ENCODE results near the gene MAST2. TPM values are rescaled to one million over a fixed set of nuclear protein-coding genes. Genes with fewer than 3 reads are reported as not detected.
A peak's percentile ranks its signal among the peaks of the same experiment; 100 is the strongest.

The MAST2 gene
- total and polyA plus RNA-seq, 9 of the 15 experiments (the other 6 are each of a cell fraction or from before 2014, with no cell fraction given) = 0.73 to 32.0 (median 17.8) TPM

GRCh38 chr1:45922813-45923212 lies 119.4 kb downstream of the MAST2 start:
- 92% methylated on average over 7 of the region's 8 CpGs for WGBS (ENCODE audit: insufficient coverage, low coverage, missing lambda C conversion rate)
- Histone ChIP-seq H3K27ac (ENCODE audit: extremely low read depth, low read depth, low read length) (no peak overlapping the region), H3K9me1 (ENCODE audit: control insufficient read depth, insufficient read depth, low read length) (no peaks in the 10 kb centered on the region), H3K4me3 (no peak overlapping the region), H2AFZ (ENCODE audit: low read depth, low read length) (no peak overlapping the region), H3K4me2 (ENCODE audit: insufficient read depth, low read length) (no peak overlapping the region), H3K27me3 (ENCODE audit: control insufficient read depth in 2 of 2, insufficient read depth in 2 of 2, low read length in 2 of 2) (no peaks in the 10 kb centered on the region), H3K9ac (ENCODE audit: insufficient read depth in 1 of 2, low read depth in 2 of 2, low read length in 2 of 2) (peak overlapping the region in 1 of 2 experiments; percentile 37; a peak in 1 of 4 replicates), H3K4me1 (replicated peaks in 1 of 2; ENCODE audit: control insufficient read depth in 2 of 2, insufficient read depth in 2 of 2, low read length in 2 of 2) (peaks cover 4 to 12% of the 10 kb centered on the region in 2 experiments; a peak in 2 of 5 replicates), H4K20me1 (replicated peaks; ENCODE audit: control insufficient read depth, insufficient read depth, low read length) (no peaks in the 10 kb centered on the region; the same call in 1 of the 2 replicates), H3K79me2 (ENCODE audit: control insufficient read depth, insufficient read depth, low read length) (no peaks in the 10 kb centered on the region), H3K9me3 (replicated peaks; ENCODE audit: control insufficient read depth, insufficient read depth, low read depth, low read length) (no peaks in the 10 kb centered on the region), H3K36me3 (ENCODE audit: control insufficient read depth, insufficient read depth, low read length) (no peaks in the 10 kb centered on the region; the same call in 1 of the 3 replicates)
- ATAC-seq (no peak), FAIRE-seq (no peak), DNase-seq (ENCODE audit: extremely low read depth in 1 of 4, low spot score in 3 of 4) (no peak)
- in situ Hi-C loops (cut with MboI) (no loop called here), intact Hi-C loops (cut with micrococcal nuclease) (no loop called here)
- POLR2A ChIA-PET = interaction anchor here (1.0 kb wide), 1 partner anchor 9 kb away, joined by 3 read pairs; no protein-coding TSS in a partner anchor
- TF ChIP-seq TCF3 (CRISPR knock-in tag; IDR thresholded peaks at IDR 0.05) = no peak
- TF ChIP-seq ZNF197 (CRISPR knock-in tag; IDR thresholded peaks at IDR 0.05; ENCODE audit: low read depth) = no peak
- TF ChIP-seq RBM22 (IDR thresholded peaks at IDR 0.05; ENCODE audit: low read depth, low read length, poor library complexity, severe bottlenecking) = peak; percentile 9
- CTCF ChIA-PET (ENCODE audit: low intra/inter-chr PET ratio) = no interaction called here
- no TSS peak for BruUV-seq (replicated peaks)

GRCh38 chr1:45923343-45923742 lies 119.9 kb downstream of the MAST2 start:
- CTCF ChIA-PET (ENCODE audit: low intra/inter-chr PET ratio) = no interaction called here
- TF ChIP-seq FOXJ2 (tag; IDR thresholded peaks at IDR 0.05) = no peak
- TF ChIP-seq GTF2B (IDR thresholded peaks at IDR 0.05; ENCODE audit: extremely low read depth, insufficient read length) = no peak
- TF ChIP-seq NR4A1 (CRISPR knock-in tag; IDR thresholded peaks at IDR 0.05) = no peak
- no peak for TF ChIP-seq NR4A1 (tag; IDR thresholded peaks at IDR 0.05)
- no peak for TF ChIP-seq ZNF766 (CRISPR knock-in tag; conservative IDR thresholded peaks at IDR 0.05)
- no peak for TF ChIP-seq ELK1 (CRISPR knock-in tag; IDR thresholded peaks at IDR 0.05)
- TF ChIP-seq GABPB1 (CRISPR knock-in tag; IDR thresholded peaks at IDR 0.05) = no peak
- no peak for TF ChIP-seq ETV6 (IDR thresholded peaks at IDR 0.05; ENCODE audit: borderline replicate concordance in 1 of 2, low read depth in 2 of 2, low read length in 1 of 2)
- no peak for TF ChIP-seq ETV6 (CRISPR knock-in tag; IDR thresholded peaks at IDR 0.05; ENCODE audit: borderline replicate concordance)
- TF ChIP-seq, protein P1, sequence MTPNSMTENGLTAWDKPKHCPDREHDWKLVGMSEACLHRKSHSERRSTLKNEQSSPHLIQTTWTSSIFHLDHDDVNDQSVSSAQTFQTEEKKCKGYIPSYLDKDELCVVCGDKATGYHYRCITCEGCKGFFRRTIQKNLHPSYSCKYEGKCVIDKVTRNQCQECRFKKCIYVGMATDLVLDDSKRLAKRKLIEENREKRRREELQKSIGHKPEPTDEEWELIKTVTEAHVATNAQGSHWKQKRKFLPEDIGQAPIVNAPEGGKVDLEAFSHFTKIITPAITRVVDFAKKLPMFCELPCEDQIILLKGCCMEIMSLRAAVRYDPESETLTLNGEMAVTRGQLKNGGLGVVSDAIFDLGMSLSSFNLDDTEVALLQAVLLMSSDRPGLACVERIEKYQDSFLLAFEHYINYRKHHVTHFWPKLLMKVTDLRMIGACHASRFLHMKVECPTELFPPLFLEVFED (CRISPR knock-in tag; conservative IDR thresholded peaks at IDR 0.05) = no peak
- TF ChIP-seq ZNF239 (CRISPR knock-in tag; IDR thresholded peaks at IDR 0.05) = no peak

More at GRCh38 chr1:45923343-45923742, 119.9 kb downstream of the MAST2 start:
- Histone ChIP-seq H3K4me1 (replicated peaks in 1 of 2; ENCODE audit: control insufficient read depth in 2 of 2, insufficient read depth in 2 of 2, low read length in 2 of 2) (peaks cover 4 to 12% of the 10 kb centered on the region in 2 experiments; a peak in 2 of 5 replicates), H3K9me3 (replicated peaks; ENCODE audit: control insufficient read depth, insufficient read depth, low read depth, low read length) (no peaks in the 10 kb centered on the region), H3K9ac (ENCODE audit: insufficient read depth in 1 of 2, low read depth in 2 of 2, low read length in 2 of 2) (no peak overlapping the region), H2AFZ (ENCODE audit: low read depth, low read length) (no peak overlapping the region), H4K20me1 (replicated peaks; ENCODE audit: control insufficient read depth, insufficient read depth, low read length) (no peaks in the 10 kb centered on the region; the same call in 1 of the 2 replicates), H3K27me3 (ENCODE audit: control insufficient read depth in 2 of 2, insufficient read depth in 2 of 2, low read length in 2 of 2) (no peaks in the 10 kb centered on the region), H3K36me3 (ENCODE audit: control insufficient read depth, insufficient read depth, low read length) (no peaks in the 10 kb centered on the region; the same call in 2 of the 3 replicates), H3K27ac (ENCODE audit: extremely low read depth, low read depth, low read length) (no peak overlapping the region), H3K4me3 (no peak overlapping the region), H3K9me1 (ENCODE audit: control insufficient read depth, insufficient read depth, low read length) (no peaks in the 10 kb centered on the region), H3K4me2 (ENCODE audit: insufficient read depth, low read length) (no peak overlapping the region), H3K79me2 (ENCODE audit: control insufficient read depth, insufficient read depth, low read length) (no peaks in the 10 kb centered on the region)
- DNase-seq (ENCODE audit: extremely low read depth in 1 of 4, low spot score in 3 of 4) (no peak), FAIRE-seq (no peak), ATAC-seq (no peak)
- 70% methylated on average over 4 of the region's 4 CpGs for WGBS (ENCODE audit: insufficient coverage, low coverage, missing lambda C conversion rate)
- BruUV-seq (replicated peaks) = no TSS peak
- in situ Hi-C loops (cut with MboI) = no loop called here
- intact Hi-C loops (cut with micrococcal nuclease) = no loop called here
- POLR2A ChIA-PET = interaction anchor here (1.0 kb wide), 1 partner anchor 10 kb away, joined by 3 read pairs; no protein-coding TSS in a partner anchor
